ENCODE measurements around the gene NOD1.

NOD1 gene

GRCh38 chr7:30411173-30411572 is 67.4 kb downstream of the NOD1 start:
- Histone ChIP-seq H3K36me3 (ENCODE audit: insufficient read depth) (no peaks in the 10 kb centered on the region), H3K4me1 (ENCODE audit: low read depth, poor library complexity, severe bottlenecking) (no peaks in the 10 kb centered on the region), H3K79me2 (ENCODE audit: insufficient read depth, low read depth) (no peaks in the 10 kb centered on the region), H4K20me1 (ENCODE audit: insufficient read depth) (no peaks in the 10 kb centered on the region), H3K4me3 (IDR thresholded peaks at IDR 0.05; ENCODE audit: insufficient read depth, low read depth, low read length) (no peak overlapping the region), H3K27me3 (ENCODE audit: insufficient read depth, low read depth) (no peaks in the 10 kb centered on the region), H3K4me2 (no peak overlapping the region), H3K27ac (no peak overlapping the region), H2AFZ (ENCODE audit: low read depth) (no peak overlapping the region), H3K9ac (no peak overlapping the region)
- no peak for TF ChIP-seq CTCF (conservative IDR thresholded peaks at IDR 0.05; ENCODE audit: low read depth, low read length)

- no peak overlapping the region for H3K4me3 ChIP-seq (IDR thresholded peaks at IDR 0.05; ENCODE audit: insufficient read depth, low read depth, low read length)
- no peak overlapping the region for H3K4me2 ChIP-seq
- H3K4me1 ChIP-seq (ENCODE audit: low read depth, poor library complexity, severe bottlenecking), result peaks cover 2% of the 10 kb centered on the region
- H3K36me3 ChIP-seq (ENCODE audit: insufficient read depth), result no peaks in the 10 kb centered on the region
- H4K20me1 ChIP-seq (ENCODE audit: insufficient read depth), result no peaks in the 10 kb centered on the region
- no peak overlapping the region for H2AFZ ChIP-seq (ENCODE audit: low read depth)
- no peak overlapping the region for H3K27ac ChIP-seq
- no peak for TF ChIP-seq CTCF (conservative IDR thresholded peaks at IDR 0.05; ENCODE audit: low read depth, low read length)
- no peaks in the 10 kb centered on the region for H3K27me3 ChIP-seq (ENCODE audit: insufficient read depth, low read depth)
- no peak overlapping the region for H3K9ac ChIP-seq
- H3K79me2 ChIP-seq (ENCODE audit: insufficient read depth, low read depth), result no peaks in the 10 kb centered on the region
These were observed 71.7 kb downstream of the NOD1 start for GRCh38 chr7:30406664-30407425.

GRCh38 chr7:30405179-30405578 is 73.4 kb downstream of the NOD1 start:
- no peaks in the 10 kb centered on the region for H3K27me3 ChIP-seq (ENCODE audit: insufficient read depth, low read depth)
- H3K27ac ChIP-seq, result no peak overlapping the region
- H3K36me3 ChIP-seq (ENCODE audit: insufficient read depth), result no peaks in the 10 kb centered on the region
- H4K20me1 ChIP-seq (ENCODE audit: insufficient read depth), result no peaks in the 10 kb centered on the region
- H3K4me3 ChIP-seq (IDR thresholded peaks at IDR 0.05; ENCODE audit: insufficient read depth, low read depth, low read length), result no peak overlapping the region
- H2AFZ ChIP-seq (ENCODE audit: low read depth), result no peak overlapping the region
- no peaks in the 10 kb centered on the region for H3K79me2 ChIP-seq (ENCODE audit: insufficient read depth, low read depth)
- no peak overlapping the region for H3K4me2 ChIP-seq
- peaks cover 15% of the 10 kb centered on the region for H3K4me1 ChIP-seq (ENCODE audit: low read depth, poor library complexity, severe bottlenecking)
- no peak for TF ChIP-seq CTCF (conservative IDR thresholded peaks at IDR 0.05; ENCODE audit: low read depth, low read length)
- H3K9ac ChIP-seq, result no peak overlapping the region

GRCh38 chr7:30403477-30403876 is 75.1 kb downstream of the NOD1 start:
- Histone ChIP-seq H3K4me3 (IDR thresholded peaks at IDR 0.05; ENCODE audit: insufficient read depth, low read depth, low read length) (no peak overlapping the region), H3K27me3 (ENCODE audit: insufficient read depth, low read depth) (no peaks in the 10 kb centered on the region), H3K4me1 (ENCODE audit: low read depth, poor library complexity, severe bottlenecking) (peaks cover 15% of the 10 kb centered on the region), H3K4me2 (no peak overlapping the region), H3K27ac (no peak overlapping the region), H2AFZ (ENCODE audit: low read depth) (no peak overlapping the region), H4K20me1 (ENCODE audit: insufficient read depth) (no peaks in the 10 kb centered on the region), H3K36me3 (ENCODE audit: insufficient read depth) (no peaks in the 10 kb centered on the region), H3K79me2 (ENCODE audit: insufficient read depth, low read depth) (no peaks in the 10 kb centered on the region), H3K9ac (no peak overlapping the region)
- no peak for TF ChIP-seq CTCF (conservative IDR thresholded peaks at IDR 0.05; ENCODE audit: low read depth, low read length)
